ENCODE measurements around the gene GNMT. TPM values are rescaled to one million over a fixed set of nuclear protein-coding genes. Genes with fewer than 3 reads are reported as not detected.

Gene GNMT
- total and polyA plus RNA-seq, 10 of the 15 experiments (the other 5 are each of a cell fraction or from before 2014, with no cell fraction given): 0.27 to 1.1 (median 0.39) TPM

GRCh38 chr6:42989923-42990322, 29.4 kb downstream of the GNMT start:
- Histone ChIP-seq H3K4me2 (ENCODE audit: control insufficient read depth, insufficient read depth) (no peak overlapping the region), H3K36me3 (ENCODE audit: control insufficient read depth in 2 of 2, insufficient read depth in 2 of 2, low read length in 1 of 2) (peaks cover 2 to 8% of the 10 kb centered on the region in 2 experiments; a peak in 2 of 4 replicates), H3K4me1 (ENCODE audit: control insufficient read depth, insufficient read depth, low read length) (peaks cover 13% of the 10 kb centered on the region), H3K79me2 (ENCODE audit: control insufficient read depth, insufficient read depth, low read length) (peaks cover 11% of the 10 kb centered on the region), H3K4me3 (no peak overlapping the region), H3K27me3 (replicated peaks in 1 of 2; ENCODE audit: control insufficient read depth in 2 of 2, insufficient read depth in 2 of 2, low read length in 1 of 2) (no peaks in the 10 kb centered on the region), H2AFZ (ENCODE audit: control insufficient read depth, low read depth, low read length) (no peak overlapping the region), H3K9me3 (replicated peaks; ENCODE audit: control insufficient read depth, insufficient read depth, low read length) (no peaks in the 10 kb centered on the region), H4K20me1 (ENCODE audit: control insufficient read depth, insufficient read depth) (no peaks in the 10 kb centered on the region), H3K27ac (ENCODE audit: control insufficient read depth, insufficient read depth) (no peak overlapping the region), H3K9ac (ENCODE audit: control insufficient read depth, insufficient read depth, low read length) (no peak overlapping the region)
- intact Hi-C loops (cut with micrococcal nuclease; ENCODE audit: unreplicated experiment) (no loop called here), in situ Hi-C loops (cut with MboI) (no loop called here)
- SMC1A ChIA-PET (ENCODE audit: uncharacterized antibody, unreplicated experiment): interaction anchor here (0.5 to 1.7 kb wide), 2 partner anchors 13 to 81 kb away, joined by 3 to 4 read pairs; no protein-coding TSS in a partner anchor
- DNase-seq (ENCODE audit: low read depth, low spot score) (no peak), FAIRE-seq (no peak), ATAC-seq (no peak)
- RAD21 ChIA-PET (ENCODE audit: unreplicated experiment): interaction anchor here (1.5 kb wide), 1 partner anchor 9 kb away, joined by 3 read pairs; no protein-coding TSS in a partner anchor
- POLR2A ChIA-PET: interaction anchor here (0.7 kb wide), 2 partner anchors 52 to 132 kb away, joined by 5 to 6 read pairs; no protein-coding TSS in a partner anchor
- CTCF ChIA-PET: no interaction called here
- no peak for TF ChIP-seq SMAD1 (IDR thresholded peaks at IDR 0.05; ENCODE audit: low read depth, partially characterized antibody)
- no peak for TF ChIP-seq PKNOX1 (IDR thresholded peaks at IDR 0.05)
- BruUV-seq (replicated peaks): no TSS peak
- 69% methylated on average over 5 of the region's 5 CpGs for WGBS (ENCODE audit: insufficient coverage, insufficient replicate concordance, low lambda C conversion rate, missing lambda C conversion rate)

DNA sequence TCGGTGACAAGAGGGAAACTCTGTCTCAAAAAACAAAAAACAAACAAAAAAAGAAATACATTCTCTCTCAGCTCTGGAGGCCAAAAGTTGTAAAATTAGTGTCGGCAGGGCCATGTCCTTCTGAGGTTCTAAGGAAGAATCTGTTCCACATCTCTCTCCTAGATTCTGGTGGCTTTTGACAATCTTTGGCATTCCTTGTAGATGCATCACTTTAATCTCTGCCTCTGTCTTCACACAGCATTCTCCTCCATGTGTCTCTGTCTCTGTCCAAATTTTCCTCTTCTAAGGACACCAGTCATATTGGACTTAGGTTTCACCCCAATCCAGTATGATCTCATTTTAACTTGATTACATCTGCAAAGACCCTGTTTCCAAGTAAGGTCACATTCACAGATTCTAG, 32.9 kb downstream of the GNMT start:
- peaks cover 2 to 8% of the 10 kb centered on the region in 2 experiments; a peak in 2 of 4 replicates for H3K36me3 ChIP-seq (ENCODE audit: control insufficient read depth in 2 of 2, insufficient read depth in 2 of 2, low read length in 1 of 2)
- H3K9me3 ChIP-seq (replicated peaks; ENCODE audit: control insufficient read depth, insufficient read depth, low read length): no peaks in the 10 kb centered on the region
- POLR2A ChIA-PET: no interaction called here
- no peak for FAIRE-seq
- no peak overlapping the region for H3K4me2 ChIP-seq (ENCODE audit: control insufficient read depth, insufficient read depth)
- no peaks in the 10 kb centered on the region for H3K79me2 ChIP-seq (ENCODE audit: control insufficient read depth, insufficient read depth, low read length)
- SMC1A ChIA-PET (ENCODE audit: uncharacterized antibody, unreplicated experiment): no interaction called here
- no peaks in the 10 kb centered on the region for H4K20me1 ChIP-seq (ENCODE audit: control insufficient read depth, insufficient read depth)
- CTCF ChIA-PET: interaction anchor here (1.1 kb wide), 1 partner anchor 92 kb away, joined by 3 read pairs; no protein-coding TSS in a partner anchor
- 100% methylated on average over 2 of the region's 2 CpGs for WGBS (ENCODE audit: insufficient coverage, insufficient replicate concordance, low lambda C conversion rate, missing lambda C conversion rate)
- no peak overlapping the region for H3K9ac ChIP-seq (ENCODE audit: control insufficient read depth, insufficient read depth, low read length)
- RAD21 ChIA-PET (ENCODE audit: unreplicated experiment): no interaction called here
- intact Hi-C loops (cut with micrococcal nuclease; ENCODE audit: unreplicated experiment): no loop called here
- ATAC-seq: no peak
- no peak for DNase-seq (ENCODE audit: low read depth, low spot score)
- no peak overlapping the region for H3K27ac ChIP-seq (ENCODE audit: control insufficient read depth, insufficient read depth)
- no peak overlapping the region for H3K4me3 ChIP-seq
- no peaks in the 10 kb centered on the region for H3K27me3 ChIP-seq (replicated peaks in 1 of 2; ENCODE audit: control insufficient read depth in 2 of 2, insufficient read depth in 2 of 2, low read length in 1 of 2)
- no peak overlapping the region for H2AFZ ChIP-seq (ENCODE audit: control insufficient read depth, low read depth, low read length)
- H3K4me1 ChIP-seq (ENCODE audit: control insufficient read depth, insufficient read depth, low read length): no peaks in the 10 kb centered on the region
- in situ Hi-C loops (cut with MboI): no loop called here
- no TSS peak for BruUV-seq (replicated peaks)
- no peak for TF ChIP-seq EP300 (IDR thresholded peaks at IDR 0.05; ENCODE audit: borderline replicate concordance in 1 of 2, control insufficient read depth in 1 of 2, low read depth in 2 of 2, low read length in 2 of 2)
- no peak for TF ChIP-seq ZNF217 (IDR thresholded peaks at IDR 0.05)
- TF ChIP-seq CEBPZ (IDR thresholded peaks at IDR 0.05; ENCODE audit: low read depth, low read length): no peak
- TF ChIP-seq RCOR1 (conservative IDR thresholded peaks at IDR 0.05; ENCODE audit: low read depth, low read length): no peak
- no peak for TF ChIP-seq ZNF687 (IDR thresholded peaks at IDR 0.05)
- TF ChIP-seq PML (IDR thresholded peaks at IDR 0.05; ENCODE audit: low read length): no peak
